GM19351 (cell line): ENCODE measurements around the gene KLRD1.
"Not testable (repeated sequence)": the region's sequence is repeated elsewhere in the genome, so short reads cannot be mapped to it uniquely, and the experiment has no call there.

Source experiments
- ATAC-seq: cut with Tn5 transposase; IDR thresholded peaks from one replicate; pipeline ENCODE4 v1.9.1; 2021; ENCODE audit warnings: mild to moderate bottlenecking, moderate library complexity; ENCODE audit not compliant: unreplicated experiment

Gene KLRD1

GRCh38 chr12:10336196-10336595 lies 28.5 kb downstream of the KLRD1 start:
- ATAC-seq, result not testable (repeated sequence)

GRCh38 chr12:10338470-10338869 lies 30.8 kb downstream of the KLRD1 start:
- not testable (repeated sequence) for ATAC-seq

- no peak for ATAC-seq
Measured at GRCh38 chr12:10339053-10339840, 31.6 kb downstream of the KLRD1 start.

- ATAC-seq, result not testable (repeated sequence)
Measured at GRCh38 chr12:10340946-10341345, 33.3 kb downstream of the KLRD1 start.

GRCh38 chr12:10341892-10342509 lies 34.3 kb downstream of the KLRD1 start:
- no peak for ATAC-seq

- not testable (repeated sequence) for ATAC-seq
Measured at GRCh38 chr12:10351457-10351856, 43.8 kb downstream of the KLRD1 start.

- ATAC-seq, result no peak
Measured at GRCh38 chr12:10354071-10354470, 46.4 kb downstream of the KLRD1 start.

- no peak for ATAC-seq
Measured at GRCh38 chr12:10354502-10354901, 46.8 kb downstream of the KLRD1 start.

GRCh38 chr12:10358131-10358530 lies 50.5 kb downstream of the KLRD1 start:
- no peak for ATAC-seq

- no peak for ATAC-seq
Measured at GRCh38 chr12:10358969-10359368, 51.3 kb downstream of the KLRD1 start.

GRCh38 chr12:10361084-10361483 lies 53.4 kb downstream of the KLRD1 start:
- ATAC-seq, result no peak

GRCh38 chr12:10361622-10362021 lies 54.0 kb downstream of the KLRD1 start:
- ATAC-seq, result no peak

GRCh38 chr12:10362325-10362724 lies 54.7 kb downstream of the KLRD1 start:
- no peak for ATAC-seq

- no peak for ATAC-seq
Measured at GRCh38 chr12:10362828-10363657, 55.4 kb downstream of the KLRD1 start.

- ATAC-seq, result no peak
Measured at GRCh38 chr12:10363658-10363913, 55.9 kb downstream of the KLRD1 start.

- peak; percentile 91 for ATAC-seq
Measured at GRCh38 chr12:10363914-10364814, 56.5 kb downstream of the KLRD1 start.

GRCh38 chr12:10364815-10365622 lies 57.3 kb downstream of the KLRD1 start:
- peak; percentile 57 for ATAC-seq

GRCh38 chr12:10365696-10366405 lies 58.2 kb downstream of the KLRD1 start:
- ATAC-seq, result no peak

- no peak for ATAC-seq
Measured at GRCh38 chr12:10366875-10367274, 59.2 kb downstream of the KLRD1 start.
